A549 (cell line): ENCODE data around the gene SLC22A14. TPM values are rescaled to one million over a fixed set of nuclear protein-coding genes. Genes with fewer than 3 reads are reported as not detected.

Experiments used
- ATAC-seq, 2 experiments: fragments of 200-7000 bp in 1 of 2; fragments of >200 bp in 1 of 2; cut with Nextera tagmentation in 1 of 2; cut with Tn5 transposase in 1 of 2; 3 replicates each; pipeline versions ENCODE4 v1.8.0 to v1.9.1; 2018 to 2020; ENCODE audit warnings: mild to moderate bottlenecking in 1 of 2, moderate library complexity in 1 of 2
- CTCF ChIA-PET: fragments of 300-600 bp; sonication (Branson Sonifier 250); formaldehyde crosslinking; extraction: SDS; loops from one replicate; lab custom pipeline; 2021; ENCODE audit warnings: antibody characterized with exemption, inconsistent platforms; lab: Yijun Ruan, JAX
- POLR2A ChIA-PET: fragments of 350-600 bp; formaldehyde crosslinking; extraction: SDS; loops from one replicate; lab custom pipeline; 2021; ENCODE audit warnings: antibody characterized with exemption, inconsistent platforms; lab: Yijun Ruan, JAX
- DNase-seq, 2 experiments: peaks; one replicate each; pipeline versions ENCODE4 v3.0.0 to v3.0.0-alpha.2; 2011 to 2016; ENCODE audit warnings: low read depth in 1 of 2, low spot score in 1 of 2
- FAIRE-seq: peaks from 2 replicates; lab custom pipeline; 2011; peaks lifted over from hg19 to GRCh38; lab: Jason Lieb, UNC
- H3K27ac ChIP-seq, 2 experiments: fragments of >200 bp; sonication (Bioruptor Twin); formaldehyde crosslinking; 3 replicates each; pipeline ENCODE4 v1.5.1; 2016 to 2017
- H3K4me1 ChIP-seq: fragments of >200 bp; sonication (Bioruptor Twin); formaldehyde crosslinking; 3 replicates; pipeline ENCODE4 v1.6.1; 2016
- H3K4me2 ChIP-seq: fragments of >200 bp; sonication (Bioruptor Twin); formaldehyde crosslinking; 3 replicates; pipeline ENCODE4 v1.6.1; 2016
- H3K4me3 ChIP-seq: fragments of >200 bp; sonication (Bioruptor Twin); formaldehyde crosslinking; 3 replicates; pipeline ENCODE4 v1.5.1; 2016
- H3K9me3 ChIP-seq: fragments of >200 bp; sonication (Bioruptor Twin); formaldehyde crosslinking; 3 replicates; pipeline ENCODE4 v1.6.1; 2016
- CHD2 ChIP-seq: fragments of 150-350 bp; IDR thresholded peaks from 2 replicates; pipeline ENCODE4 v1.6.1; 2014; ENCODE audit warnings: low read length; ENCODE audit not compliant: partially characterized antibody
- CTCF ChIP-seq: fragments of >200 bp; sonication (Bioruptor Twin); formaldehyde crosslinking; IDR thresholded peaks from 3 replicates; pipeline ENCODE4 v1.5.1; 2016
- EHF ChIP-seq: fragments of 250-450 bp; sonication (Bioruptor Pico); IDR thresholded peaks from 2 replicates; pipeline ENCODE4 v1.5.0; 2020; ENCODE audit warnings: mild to moderate bottlenecking
- EHMT2 ChIP-seq: fragments of 200-600 bp; sonication (generic); IDR thresholded peaks from 2 replicates; pipeline ENCODE4 v1.6.1; 2016; ENCODE audit warnings: antibody characterized with exemption, low read depth, mild to moderate bottlenecking, moderate library complexity
- FOSL2 ChIP-seq, 2 experiments: fragments of 450-650 bp in 1 of 2; fragments of >200 bp in 1 of 2; sonication (Bioruptor Twin) in 1 of 2; formaldehyde crosslinking; IDR thresholded peaks; 2 replicates each; pipeline versions ENCODE4 v1.5.0 to v1.6.1; 2016 to 2020; ENCODE audit warnings: mild to moderate bottlenecking in 1 of 2, moderate library complexity in 1 of 2
- GATA3 ChIP-seq: IDR thresholded peaks from 2 replicates; pipeline ENCODE4 v1.6.1; 2012; ENCODE audit warnings: borderline replicate concordance
- HEYL ChIP-seq: fragments of 250-450 bp; sonication (Bioruptor Pico); IDR thresholded peaks from 2 replicates; pipeline ENCODE4 v1.8.0; 2021; ENCODE audit warnings: mild to moderate bottlenecking, moderate library complexity
- JUNB ChIP-seq: fragments of >200 bp; sonication (Bioruptor Twin); formaldehyde crosslinking; IDR thresholded peaks from 2 replicates; pipeline ENCODE4 v1.6.1; 2016
- KDM5A ChIP-seq: fragments of 200-600 bp; sonication (generic); IDR thresholded peaks from 2 replicates; pipeline ENCODE4 v1.6.1; 2016; ENCODE audit warnings: antibody characterized with exemption, mild to moderate bottlenecking
- MAZ ChIP-seq: fragments of 150-350 bp; IDR thresholded peaks from 2 replicates; pipeline ENCODE4 v1.6.1; 2014; ENCODE audit warnings: antibody characterized with exemption, low read depth, low read length, borderline replicate concordance
- MYC ChIP-seq: IDR thresholded peaks from 2 replicates; pipeline ENCODE4 v1.6.1; 2012; ENCODE audit warnings: mild to moderate bottlenecking, inconsistent platforms, low read length, improper control_type of control experiment, borderline replicate concordance
- NR3C1 ChIP-seq: fragments of >200 bp; sonication (Bioruptor Twin); formaldehyde crosslinking; IDR thresholded peaks from 3 replicates; pipeline ENCODE4 v1.6.1; 2017
- POLR2AphosphoS2 ChIP-seq: conservative IDR thresholded peaks from 2 replicates; pipeline ENCODE4 v1.6.1; 2012; ENCODE audit warnings: low read length, improper control_type of control experiment, inconsistent platforms
- REST ChIP-seq: fragments of 200-600 bp; sonication (generic); IDR thresholded peaks from 2 replicates; pipeline ENCODE4 v1.6.1; 2016; ENCODE audit warnings: antibody characterized with exemption, mild to moderate bottlenecking, moderate library complexity
- SMC3 ChIP-seq: fragments of >200 bp; sonication (Bioruptor Twin); formaldehyde crosslinking; IDR thresholded peaks from 3 replicates; pipeline ENCODE4 v1.6.1; 2018; ENCODE audit warnings: inconsistent platforms
- WGBS: methylation state at CpG from one replicate; pipeline ENCODE4 v1.1.6; 2017; ENCODE audit errors: missing lambda C conversion rate; 5-methylcytosine and 5-hydroxymethylcytosine counted together
- polyA plus RNA-seq, 4 experiments: library from polyadenylated mRNA; depleted of rRNA in 3 of 4; stranded (reverse); fragments of >200 nt; fragmentation: RNase III in 1 of 4; extraction: RNeasy Plus Mini Kit Qiagen cat#74134 plus additional on column Dnase treatment in 1 of 4; gene quantifications; 2 replicates in 3 of 4; 3 replicates in 1 of 4; pipeline ENCODE4 v1.2.3, GENCODE V29; 2011 to 2017
- TF ChIP-seq, protein P1 (sequence below): fragments of 250-450 bp; sonication (Bioruptor Pico); IDR thresholded peaks from 2 replicates; pipeline ENCODE4 v1.5.0; 2021; ENCODE audit warnings: mild to moderate bottlenecking, moderate library complexity, borderline replicate concordance

SLC22A14 gene
- polyA plus RNA-seq, 2 of the 4 experiments (the other 2 are of a cell fraction): 0.04 TPM; not detected in 1

DNA sequence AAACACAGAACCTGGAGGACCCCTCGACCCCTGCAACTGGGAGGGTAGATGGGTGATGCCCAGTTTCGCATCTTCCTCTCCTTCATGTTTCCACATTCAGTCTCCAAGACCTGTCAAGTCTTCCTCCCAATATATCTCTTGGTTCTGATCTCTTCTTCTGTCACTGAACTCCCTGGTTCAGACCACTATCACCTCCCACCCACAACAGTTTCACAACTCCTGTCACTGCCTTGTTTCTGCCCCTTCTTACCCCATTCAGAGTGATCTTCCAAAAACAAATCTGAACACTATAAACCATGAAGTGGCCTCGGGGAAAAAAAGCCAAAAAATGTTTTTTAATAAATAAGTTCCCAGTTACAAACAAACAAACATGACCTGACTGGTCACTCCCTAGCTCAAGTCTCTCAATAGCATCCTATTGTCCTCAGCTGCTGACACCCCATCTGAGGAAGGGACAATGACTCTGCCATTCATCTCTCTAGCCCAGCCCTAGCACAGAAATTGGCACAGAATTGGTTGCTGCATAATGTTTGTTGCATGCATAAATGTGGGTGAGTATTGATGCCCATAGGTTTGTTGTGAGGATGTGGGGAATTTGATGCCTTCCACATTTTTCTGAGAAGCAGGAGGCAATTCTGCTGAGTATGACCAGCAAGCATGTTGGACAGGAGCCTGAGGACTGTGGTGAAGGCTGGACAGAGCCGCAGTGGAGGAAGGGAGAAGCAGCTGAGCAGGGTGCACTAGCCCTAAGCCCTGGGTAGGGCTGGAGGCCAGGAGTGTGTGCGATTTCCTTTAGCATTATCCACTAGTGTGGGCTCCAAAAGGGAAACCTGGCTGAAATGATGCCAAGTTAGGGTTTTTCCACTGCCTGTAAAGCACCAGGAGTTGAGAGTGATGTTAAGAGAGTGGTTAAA lies 52.3 kb downstream of the SLC22A14 start:
- 32% methylated on average over 5 of the region's 5 CpGs for WGBS
- POLR2A ChIA-PET: no interaction called here
- CTCF ChIA-PET: interaction anchor here (0.9 to 4.5 kb wide), 5 partner anchors 9 to 146 kb away, joined by 3 to 24 read pairs (median 3); partner anchors contain the start of gene XYLB

DNA sequence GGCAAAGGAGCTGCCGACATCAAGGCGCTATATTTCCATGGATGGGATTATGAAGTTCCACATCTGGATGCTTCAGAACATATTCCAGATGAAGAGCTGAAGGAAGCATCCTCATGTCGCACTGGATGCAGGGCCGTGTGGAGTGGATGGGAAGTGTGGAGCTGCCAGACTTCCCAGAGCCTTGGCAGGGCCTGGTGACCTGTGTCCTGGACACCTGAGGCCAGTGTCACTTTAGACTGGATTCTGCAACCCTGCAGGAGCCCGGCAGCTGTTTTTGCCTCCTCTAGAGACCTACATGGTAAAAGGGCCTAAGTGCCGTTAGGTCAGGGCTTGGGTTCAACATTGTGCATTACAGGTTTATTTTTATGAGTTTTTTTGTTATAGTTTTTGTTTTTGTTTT lies 53.2 kb downstream of the SLC22A14 start:
- 76% methylated on average over 6 of the region's 6 CpGs for WGBS

More for the DNA sequence above, 52.3 kb downstream of the SLC22A14 start:
- no peak overlapping the region for H3K27ac ChIP-seq
- no peak for FAIRE-seq
- DNase-seq: no peak
- no peaks in the 10 kb centered on the region for H3K9me3 ChIP-seq
- peaks cover 5% of the 10 kb centered on the region; the same call in 1 of the 3 replicates for H3K4me1 ChIP-seq
- H3K4me3 ChIP-seq: no peak overlapping the region
- peak; percentile 49 to 61; a peak in 5 of 6 replicates for ATAC-seq
- no peak overlapping the region for H3K4me2 ChIP-seq
- TF ChIP-seq MYC (no peak), EHMT2 (no peak), CHD2 (no peak), GATA3 (no peak), MAZ (no peak), SMC3 (no peak), NR3C1 (no peak), FOSL2 (IDR thresholded peaks at IDR 0.05) (no peak), FOSL2 (CRISPR knock-in tag; IDR thresholded peaks at IDR 0.05) (no peak)
- TF ChIP-seq, protein P1, sequence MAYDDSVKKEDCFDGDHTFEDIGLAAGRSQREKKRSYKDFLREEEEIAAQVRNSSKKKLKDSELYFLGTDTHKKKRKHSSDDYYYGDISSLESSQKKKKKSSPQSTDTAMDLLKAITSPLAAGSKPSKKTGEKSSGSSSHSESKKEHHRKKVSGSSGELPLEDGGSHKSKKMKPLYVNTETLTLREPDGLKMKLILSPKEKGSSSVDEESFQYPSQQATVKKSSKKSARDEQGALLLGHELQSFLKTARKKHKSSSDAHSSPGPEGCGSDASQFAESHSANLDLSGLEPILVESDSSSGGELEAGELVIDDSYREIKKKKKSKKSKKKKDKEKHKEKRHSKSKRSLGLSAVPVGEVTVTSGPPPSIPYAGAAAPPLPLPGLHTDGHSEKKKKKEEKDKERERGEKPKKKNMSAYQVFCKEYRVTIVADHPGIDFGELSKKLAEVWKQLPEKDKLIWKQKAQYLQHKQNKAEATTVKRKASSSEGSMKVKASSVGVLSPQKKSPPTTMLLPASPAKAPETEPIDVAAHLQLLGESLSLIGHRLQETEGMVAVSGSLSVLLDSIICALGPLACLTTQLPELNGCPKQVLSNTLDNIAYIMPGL: no peak

More for the DNA sequence above, 53.2 kb downstream of the SLC22A14 start:
- H3K4me1 ChIP-seq: peaks cover 5% of the 10 kb centered on the region; the same call in 1 of the 3 replicates
- CTCF ChIA-PET: interaction anchor here (0.8 to 4.5 kb wide), 5 partner anchors 9 to 361 kb away, joined by 3 to 24 read pairs (median 3); partner anchors contain the start of gene XYLB
- H3K4me3 ChIP-seq: no peak overlapping the region
- H3K27ac ChIP-seq: no peak overlapping the region
- TF ChIP-seq GATA3 (no peak), POLR2AphosphoS2 (no peak), REST (no peak), EHF (CRISPR knock-in tag) (no peak), KDM5A (no peak), JUNB (no peak), HEYL (no peak), CHD2 (no peak), MAZ (no peak), MYC (no peak), CTCF (no peak), SMC3 (no peak), EHMT2 (no peak)
- H3K9me3 ChIP-seq: no peaks in the 10 kb centered on the region
- FAIRE-seq: no peak
- peak; percentile 28 to 38; a peak in 2 of 6 replicates for ATAC-seq
- DNase-seq: no peak
- POLR2A ChIA-PET: no interaction called here
- no peak overlapping the region for H3K4me2 ChIP-seq
